Endothelial cell of umbilical vein (primary cell): ENCODE measurements around the gene SOX9. TPM values are rescaled to one million over a fixed set of nuclear protein-coding genes. Genes with fewer than 3 reads are reported as not detected.

ENCODE experiments used
- BruUV-seq: library from RNA; stranded (reverse); fragments of 400-500 nt; replicated peaks from 2 replicates; lab custom pipeline; 2021; lab: Mats Ljungman, UMichigan
- CTCF ChIA-PET: fragments of 300-600, 350-600 bp; sonication (Branson Sonifier 250); formaldehyde crosslinking; loops from one replicate; lab custom pipeline; 2021; ENCODE audit warnings: antibody characterized with exemption, inconsistent platforms; lab: Charles Lee
- POLR2A ChIA-PET: fragments of 300-600, 350-600 bp; sonication (Branson Sonifier 250); formaldehyde crosslinking; loops from one replicate; lab custom pipeline; 2021; ENCODE audit warnings: antibody characterized with exemption, inconsistent platforms; lab: Charles Lee
- DNase-seq: peaks from one replicate; pipeline ENCODE4 v3.0.0-alpha.2; 2011; ENCODE audit warnings: low read depth, low spot score
- FAIRE-seq: peaks from 2 replicates; lab custom pipeline; 2011; peaks lifted over from hg19 to GRCh38; lab: Jason Lieb, UNC
- H2AFZ ChIP-seq: 2 replicates; pipeline ENCODE4 v1.6.0; 2012; ENCODE audit warnings: low read depth, low read length, control low read depth, inconsistent platforms
- H3K27ac ChIP-seq: 2 replicates; pipeline ENCODE4 v1.5.1; 2011; ENCODE audit warnings: low read depth, mild to moderate bottlenecking, control low read depth, low read length, moderate library complexity; ENCODE audit not compliant: insufficient read depth
- H3K27me3 ChIP-seq, 2 experiments: 2 replicates each; pipeline versions ENCODE4 v1.6.0 to v1.6.1; 2011; ENCODE audit warnings: low read length in 2 of 2, mixed read lengths in 1 of 2; ENCODE audit not compliant: control insufficient read depth in 2 of 2, insufficient read depth in 2 of 2
- H3K36me3 ChIP-seq, 2 experiments: 2 replicates in 1 of 2; 3 replicates in 1 of 2; pipeline ENCODE4 v1.5.1; 2011; ENCODE audit warnings: low read length in 2 of 2, mild to moderate bottlenecking in 1 of 2, moderate library complexity in 1 of 2; ENCODE audit not compliant: control insufficient read depth in 2 of 2, insufficient read depth in 2 of 2; ENCODE audit errors: extremely low read depth in 1 of 2
- H3K4me1 ChIP-seq: 3 replicates; pipeline ENCODE4 v1.5.1; 2011; ENCODE audit warnings: mild to moderate bottlenecking, low read length; ENCODE audit not compliant: control insufficient read depth, insufficient read depth; ENCODE audit errors: extremely low read depth
- H3K4me2 ChIP-seq: 2 replicates; pipeline ENCODE4 v1.6.1; 2011; ENCODE audit warnings: low read length, control low read depth, mixed read lengths; ENCODE audit not compliant: insufficient read depth
- H3K4me3 ChIP-seq, 3 experiments: fragments of 200-600 bp in 1 of 3; sonication (generic), shearing (Covaris generic) in 1 of 3; replicated peaks in 1 of 3; 2 replicates each; pipeline ENCODE4 v1.5.1; 2011 to 2016; ENCODE audit warnings: control low read depth in 3 of 3, low read length in 3 of 3, mild to moderate bottlenecking in 2 of 3, inconsistent platforms in 1 of 3, low read depth in 1 of 3, moderate library complexity in 1 of 3; ENCODE audit not compliant: insufficient read depth in 1 of 3
- H3K79me2 ChIP-seq: 2 replicates; pipeline ENCODE4 v1.6.0; 2012; ENCODE audit warnings: low read length, inconsistent platforms; ENCODE audit not compliant: control insufficient read depth, insufficient read depth
- H3K9ac ChIP-seq: replicated peaks from 2 replicates; pipeline ENCODE3; 2011; ENCODE audit warnings: low read length, control low read depth; ENCODE audit not compliant: insufficient read depth; ENCODE audit errors: extremely low read depth
- H3K9me1 ChIP-seq: replicated peaks from 3 replicates; pipeline ENCODE4 v1.6.0; 2011; ENCODE audit warnings: mild to moderate bottlenecking, low read length; ENCODE audit not compliant: control insufficient read depth, insufficient read depth; ENCODE audit errors: extremely low read depth
- H3K9me3 ChIP-seq: replicated peaks from 2 replicates; pipeline ENCODE4 v1.5.1; 2012; ENCODE audit warnings: low read length, inconsistent platforms; ENCODE audit not compliant: control insufficient read depth, insufficient read depth
- H4K20me1 ChIP-seq: replicated peaks from 2 replicates; pipeline ENCODE3; 2011; ENCODE audit warnings: mild to moderate bottlenecking, low read length; ENCODE audit not compliant: control insufficient read depth, insufficient read depth; ENCODE audit errors: extremely low read depth
- CTCF ChIP-seq, 2 donors: IDR thresholded peaks; 1 replicate in 1 of 2; 2 replicates in 1 of 2; pipeline ENCODE4 v1.5.1; 2011; ENCODE audit warnings: low read length in 2 of 2, mild to moderate bottlenecking in 2 of 2, moderate library complexity in 2 of 2, control low read depth in 1 of 2, inconsistent platforms in 1 of 2, low read depth in 1 of 2; ENCODE audit not compliant: insufficient read depth in 1 of 2; ENCODE audit errors: extremely low read depth in 1 of 2
- EZH2 ChIP-seq: IDR thresholded peaks from 2 replicates; pipeline ENCODE4 v1.6.1; 2012; ENCODE audit warnings: borderline replicate concordance, low read depth, mild to moderate bottlenecking, moderate library complexity, low read length, inconsistent platforms; ENCODE audit not compliant: severe bottlenecking
- FOS ChIP-seq: IDR thresholded peaks from 2 replicates; pipeline ENCODE4 v1.6.1; 2011; ENCODE audit warnings: mild to moderate bottlenecking, low read length, moderate library complexity, borderline replicate concordance; ENCODE audit not compliant: insufficient read depth
- GATA2 ChIP-seq: IDR thresholded peaks from 2 replicates; pipeline ENCODE4 v1.7.0; 2011; ENCODE audit warnings: low read depth, mild to moderate bottlenecking, moderate library complexity, mixed read lengths, low read length; ENCODE audit not compliant: insufficient read length, insufficient read depth
- JUN ChIP-seq: IDR thresholded peaks from 2 replicates; pipeline ENCODE4 v1.6.1; 2011; ENCODE audit warnings: borderline replicate concordance, low read depth; ENCODE audit not compliant: insufficient read length, insufficient read depth
- MYC ChIP-seq: IDR thresholded peaks from one replicate; pipeline ENCODE4 v1.6.1; 2011; ENCODE audit warnings: mild to moderate bottlenecking, low read depth, low read length
- POLR2A ChIP-seq: IDR thresholded peaks from 2 replicates; pipeline ENCODE4 v1.6.1; 2012; ENCODE audit warnings: low read depth, mild to moderate bottlenecking, control low read depth, low read length
- POLR2AphosphoS5 ChIP-seq: IDR thresholded peaks from 2 replicates; pipeline ENCODE4 v1.6.1; 2012; ENCODE audit warnings: low read depth, mild to moderate bottlenecking, control low read depth, low read length, moderate library complexity; ENCODE audit not compliant: insufficient read depth
- dilution Hi-C: fragments of 300-500 bp; cut with MboI; formaldehyde crosslinking; loops from one replicate; pipeline ENCODE4 v1.15.0; 2019; ENCODE audit warnings: low sequenced_read_pairs; ENCODE audit not compliant: extremely low pct_ligation_motif_present
- intact Hi-C: fragments of 100-400 bp; cut with micrococcal nuclease; formaldehyde crosslinking; loops from one replicate; pipeline ENCODE4 v1.10.0; 2022
- polyA plus RNA-seq, 4 experiments: library from polyadenylated mRNA; depleted of rRNA in 3 of 4; stranded (reverse) in 3 of 4; unstranded in 1 of 4; fragments of >200 nt; gene quantifications; 2 replicates each; pipeline versions ENCODE4 v1.2.1 to v1.2.3, GENCODE V29; 2011 to 2012; ENCODE audit warnings: missing spikeins in 1 of 4
- total RNA-seq: library from RNA; stranded (reverse); gene quantifications from 2 replicates; pipeline ENCODE4 v1.2.3, GENCODE V29; 2021
- TF ChIP-seq, protein P1 (sequence below): IDR thresholded peaks from 2 replicates; pipeline ENCODE4 v1.6.1; 2011; ENCODE audit not compliant: insufficient read depth, insufficient read length

The SOX9 gene
- total and polyA plus RNA-seq, 2 donors (not counting 3 experiments of a cell fraction or from before 2014, with no cell fraction given) = not detected

DNA sequence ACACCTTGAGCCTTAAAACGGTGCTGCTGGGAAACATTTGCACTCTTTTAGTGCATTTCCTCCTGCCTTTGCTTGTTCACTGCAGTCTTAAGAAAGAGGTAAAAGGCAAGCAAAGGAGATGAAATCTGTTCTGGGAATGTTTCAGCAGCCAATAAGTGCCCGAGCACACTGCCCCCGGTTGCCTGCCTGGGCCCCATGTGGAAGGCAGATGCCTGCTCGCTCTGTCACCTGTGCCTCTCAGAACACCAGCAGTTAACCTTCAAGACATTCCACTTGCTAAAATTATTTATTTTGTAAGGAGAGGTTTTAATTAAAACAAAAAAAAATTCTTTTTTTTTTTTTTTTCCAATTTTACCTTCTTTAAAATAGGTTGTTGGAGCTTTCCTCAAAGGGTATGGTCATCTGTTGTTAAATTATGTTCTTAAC, 4.4 kb downstream of the SOX9 start:
- TF ChIP-seq FOS (no peak), MYC (no peak), JUN (no peak), POLR2AphosphoS5 (no peak)
- Histone ChIP-seq H3K4me3 (no peak overlapping the region), H4K20me1 (no peaks in the 10 kb centered on the region), H3K4me2 (no peak overlapping the region), H3K36me3 (no peaks in the 10 kb centered on the region), H3K9ac (no peak overlapping the region), H3K4me1 (no peaks in the 10 kb centered on the region), H3K9me3 (no peaks in the 10 kb centered on the region), H3K27me3 (peaks cover 21 to 40% of the 10 kb centered on the region in 2 experiments), H3K79me2 (no peaks in the 10 kb centered on the region), H3K9me1 (no peaks in the 10 kb centered on the region), H3K27ac (no peak overlapping the region), H2AFZ (no peak overlapping the region)
- intact Hi-C loops (no loop called here), dilution Hi-C loops (no loop called here)
- FAIRE-seq (no peak), DNase-seq (no peak)
- POLR2A ChIA-PET = no interaction called here
- CTCF ChIA-PET = no interaction called here
- BruUV-seq = no TSS peak

GRCh38 chr17:72125742-72126141, 4.9 kb downstream of the SOX9 start:
- Histone ChIP-seq H3K4me3 (no peak overlapping the region), H2AFZ (no peak overlapping the region), H3K4me2 (no peak overlapping the region), H3K9me3 (no peaks in the 10 kb centered on the region), H3K9me1 (no peaks in the 10 kb centered on the region), H3K27ac (no peak overlapping the region), H4K20me1 (no peaks in the 10 kb centered on the region), H3K79me2 (no peaks in the 10 kb centered on the region), H3K4me1 (no peaks in the 10 kb centered on the region), H3K27me3 (peaks cover 17 to 37% of the 10 kb centered on the region in 2 experiments), H3K9ac (no peak overlapping the region), H3K36me3 (no peaks in the 10 kb centered on the region)
- POLR2A ChIA-PET = no interaction called here
- DNase-seq (no peak), FAIRE-seq (no peak)
- BruUV-seq = no TSS peak
- TF ChIP-seq GATA2 = no peak
- no peak for TF ChIP-seq FOS
- no peak for TF ChIP-seq CTCF (IDR thresholded peaks at IDR 0.05; ENCODE audit: extremely low read depth in 1 of 2, insufficient read depth in 1 of 2, low read depth in 1 of 2, low read length in 2 of 2)
- no peak for TF ChIP-seq JUN
- TF ChIP-seq, protein P1, sequence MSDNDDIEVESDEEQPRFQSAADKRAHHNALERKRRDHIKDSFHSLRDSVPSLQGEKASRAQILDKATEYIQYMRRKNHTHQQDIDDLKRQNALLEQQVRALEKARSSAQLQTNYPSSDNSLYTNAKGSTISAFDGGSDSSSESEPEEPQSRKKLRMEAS = no peak
- no peak for TF ChIP-seq MYC
- no peak for TF ChIP-seq POLR2AphosphoS5
- TF ChIP-seq POLR2A = no peak
- TF ChIP-seq EZH2 = no peak
- CTCF ChIA-PET = no interaction called here
- dilution Hi-C loops (no loop called here), intact Hi-C loops (no loop called here)
